K562 (cell line): ENCODE data around the gene ARHGEF38. TPM values are rescaled to one million over a fixed set of nuclear protein-coding genes. Genes with fewer than 3 reads are reported as not detected.

Experiments
- ATAC-seq: fragments of 200-7000 bp; cut with Tn5 transposase; 3 replicates; pipeline ENCODE4 v1.9.1; 2020; ENCODE audit warnings: moderate library complexity
- BruUV-seq: library from RNA; stranded (reverse); fragments of 400-500 nt; replicated peaks from 2 replicates; lab custom pipeline; 2021; lab: Mats Ljungman, UMichigan
- CTCF ChIA-PET: fragments of 300-600 bp; formaldehyde crosslinking; extraction: SDS; loops from one replicate; lab custom pipeline; 2021; ENCODE audit warnings: low intra/inter-chr PET ratio; lab: Yijun Ruan, JAX
- POLR2A ChIA-PET: fragments of 300-600, 350-650 bp; sonication (Branson Sonifier 250); formaldehyde crosslinking; extraction: SDS; loops from one replicate; lab custom pipeline; 2021; ENCODE audit warnings: antibody characterized with exemption, inconsistent platforms; lab: Yijun Ruan, JAX
- DNase-seq, 4 experiments: peaks; one replicate each; pipeline versions ENCODE4 v3.0.0 to v3.0.0-alpha.2; 2011 to 2018; ENCODE audit warnings: low spot score in 3 of 4, mixed read lengths in 3 of 4; ENCODE audit errors: extremely low read depth in 1 of 4
- FAIRE-seq: peaks from 2 replicates; lab custom pipeline; 2011; peaks lifted over from hg19 to GRCh38; lab: Jason Lieb, UNC
- H2AFZ ChIP-seq: 2 replicates; pipeline ENCODE4 v1.6.0; 2011; ENCODE audit warnings: low read depth, low read length, control low read depth, inconsistent platforms
- H3K27ac ChIP-seq: fragments of 200-600 bp; 3 replicates; pipeline ENCODE4 v1.8.0; 2011; ENCODE audit warnings: low read depth, mild to moderate bottlenecking, control low read depth, inconsistent platforms, low read length, moderate library complexity, mixed read lengths; ENCODE audit errors: extremely low read depth
- H3K27me3 ChIP-seq, 2 experiments: fragments of 300-600 bp in 1 of 2; 2 replicates in 1 of 2; 3 replicates in 1 of 2; pipeline versions ENCODE4 v1.6.0 to v1.8.0; 2011; ENCODE audit warnings: inconsistent platforms in 2 of 2, low read length in 2 of 2, mild to moderate bottlenecking in 1 of 2, mixed read lengths in 1 of 2, moderate library complexity in 1 of 2; ENCODE audit not compliant: control insufficient read depth in 2 of 2, insufficient read depth in 2 of 2
- H3K36me3 ChIP-seq: fragments of 300-600 bp; 3 replicates; pipeline ENCODE4 v1.8.0; 2011; ENCODE audit warnings: mild to moderate bottlenecking, low read length, inconsistent platforms; ENCODE audit not compliant: control insufficient read depth, insufficient read depth
- H3K4me1 ChIP-seq, 2 experiments: fragments of 200-600 bp in 1 of 2; replicated peaks in 1 of 2; 2 replicates in 1 of 2; 3 replicates in 1 of 2; pipeline versions ENCODE4 v1.5.1 to v1.8.0; 2011; ENCODE audit warnings: inconsistent platforms in 2 of 2, low read length in 2 of 2, mild to moderate bottlenecking in 1 of 2, mixed read lengths in 1 of 2, moderate library complexity in 1 of 2; ENCODE audit not compliant: control insufficient read depth in 2 of 2, insufficient read depth in 2 of 2
- H3K4me2 ChIP-seq: 2 replicates; pipeline ENCODE4 v1.6.1; 2011; ENCODE audit warnings: low read length, control low read depth, inconsistent platforms, mixed read lengths; ENCODE audit not compliant: insufficient read depth
- H3K4me3 ChIP-seq: fragments of 200-600 bp; sonication (generic), shearing (Covaris generic); 2 replicates; pipeline ENCODE4 v1.5.1; 2016; ENCODE audit warnings: control low read depth, inconsistent platforms
- H3K79me2 ChIP-seq: fragments of 200-600 bp; 3 replicates; pipeline ENCODE4 v1.8.0; 2011; ENCODE audit warnings: low read length, inconsistent platforms; ENCODE audit not compliant: control insufficient read depth, insufficient read depth
- H3K9ac ChIP-seq, 2 experiments: 2 replicates each; pipeline versions ENCODE4 v1.6.0 to v1.6.1; 2011; ENCODE audit warnings: low read depth in 2 of 2, low read length in 2 of 2, control low read depth in 1 of 2, inconsistent platforms in 1 of 2, mild to moderate bottlenecking in 1 of 2, mixed read lengths in 1 of 2; ENCODE audit not compliant: insufficient read depth in 1 of 2
- H3K9me1 ChIP-seq: one replicate; pipeline ENCODE4 v1.6.0; 2011; ENCODE audit warnings: inconsistent platforms, mild to moderate bottlenecking, low read length, moderate library complexity; ENCODE audit not compliant: control insufficient read depth, insufficient read depth
- H3K9me3 ChIP-seq: replicated peaks from 2 replicates; pipeline ENCODE4 v1.5.1; 2011; ENCODE audit warnings: low read depth, low read length, inconsistent platforms; ENCODE audit not compliant: control insufficient read depth, insufficient read depth
- H4K20me1 ChIP-seq: replicated peaks from 2 replicates; pipeline ENCODE4 v1.6.1; 2011; ENCODE audit warnings: low read length, inconsistent platforms, mixed read lengths; ENCODE audit not compliant: control insufficient read depth, insufficient read depth
- GTF2F1 ChIP-seq: IDR thresholded peaks from 2 replicates; pipeline ENCODE4 v1.6.1; 2011; ENCODE audit warnings: low read depth, low read length, improper control_type of control experiment
- MAFF ChIP-seq: IDR thresholded peaks from 2 replicates; pipeline ENCODE4 v1.6.1; 2012; ENCODE audit warnings: low read length, improper control_type of control experiment
- ZSCAN29 ChIP-seq: fragments of 450-650 bp; IDR thresholded peaks from 2 replicates; pipeline ENCODE4 v1.6.1; 2017
- WGBS: fragments of 100-300 bp; shearing (Covaris generic); methylation state at CpG from one replicate; pipeline ENCODE4 v1.1.6; 2016; ENCODE audit warnings: low coverage, mixed read lengths; ENCODE audit not compliant: insufficient coverage; ENCODE audit errors: missing lambda C conversion rate; 5-methylcytosine and 5-hydroxymethylcytosine counted together
- in situ Hi-C: fragments of 300-500 bp; cut with MboI; formaldehyde crosslinking; loops from 4 replicates; pipeline ENCODE4 v1.15.0; 2018; ENCODE audit warnings: inconsistent platforms, mixed read lengths
- intact Hi-C: fragments of 100-400 bp; cut with micrococcal nuclease; formaldehyde crosslinking; loops from 2 replicates; pipeline ENCODE4 v1.14.2; 2022
- polyA plus RNA-seq, 8 experiments: library from polyadenylated mRNA; depleted of rRNA in 4 of 8; stranded (reverse) in 5 of 8; unstranded in 3 of 8; fragments of >200 nt; fragmentation: Nextera tagmentation in 2 of 8; fragmentation: Illumina TruSeq in 1 of 8; extraction: Ambion mirVana in 2 of 8; extraction: Trizol in 1 of 8; gene quantifications; 2 replicates each; pipeline versions ENCODE4 v1.2.1 to v1.2.3, GENCODE V29; 2011 to 2014; ENCODE audit warnings: inconsistent platforms in 1 of 8, missing spikeins in 1 of 8
- total RNA-seq, 7 experiments: library from RNA; depleted of rRNA in 6 of 7; stranded (reverse); fragments of >200 nt in 6 of 7; fragmentation: Illumina TruSeq in 2 of 7; extraction: Trizol in 2 of 7; gene quantifications; 2 replicates each; pipeline versions ENCODE4 v1.2.1 to v1.2.3, GENCODE V29; 2011 to 2021; ENCODE audit warnings: low replicate concordance in 1 of 7
- TF ChIP-seq, protein P1 (sequence below): sonication (generic); formaldehyde crosslinking; IDR thresholded peaks from 2 replicates; pipeline ENCODE4 v1.8.0; 2023; ENCODE audit warnings: missing genetic modification reagents, mild to moderate bottlenecking, borderline replicate concordance
- TF ChIP-seq, protein P2 (sequence below): fragments of 450-650 bp; formaldehyde crosslinking; IDR thresholded peaks from 2 replicates; pipeline ENCODE4 v1.4.0; 2020; ENCODE audit warnings: mild to moderate bottlenecking, moderate library complexity

ARHGEF38 gene
- total and polyA plus RNA-seq, 9 of the 15 experiments (the other 6 are each of a cell fraction or from before 2014, with no cell fraction given), result 0.17 TPM; not detected in 8

DNA sequence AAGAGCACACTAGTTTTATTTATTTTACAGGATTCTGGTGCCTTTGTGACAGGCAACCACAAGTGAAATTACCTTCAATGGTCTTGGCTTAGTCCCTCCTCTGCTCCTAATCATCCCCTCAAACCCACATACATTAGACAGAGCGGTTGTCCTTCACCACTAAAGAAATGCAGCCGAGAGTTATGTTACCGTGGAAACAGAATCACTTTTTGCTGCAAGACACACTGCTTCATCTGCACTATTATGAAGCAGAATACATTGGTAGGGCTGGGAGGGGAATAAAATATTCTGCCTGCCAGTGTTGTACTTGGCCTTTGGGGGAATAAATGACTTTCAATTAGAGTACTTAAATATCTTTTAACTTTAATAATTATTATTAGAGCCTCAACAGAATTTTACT is 75.2 kb downstream of the ARHGEF38 start:
- H3K4me3 ChIP-seq, result no peak overlapping the region
- no peaks in the 10 kb centered on the region for H3K4me1 ChIP-seq
- TF ChIP-seq, protein P1, sequence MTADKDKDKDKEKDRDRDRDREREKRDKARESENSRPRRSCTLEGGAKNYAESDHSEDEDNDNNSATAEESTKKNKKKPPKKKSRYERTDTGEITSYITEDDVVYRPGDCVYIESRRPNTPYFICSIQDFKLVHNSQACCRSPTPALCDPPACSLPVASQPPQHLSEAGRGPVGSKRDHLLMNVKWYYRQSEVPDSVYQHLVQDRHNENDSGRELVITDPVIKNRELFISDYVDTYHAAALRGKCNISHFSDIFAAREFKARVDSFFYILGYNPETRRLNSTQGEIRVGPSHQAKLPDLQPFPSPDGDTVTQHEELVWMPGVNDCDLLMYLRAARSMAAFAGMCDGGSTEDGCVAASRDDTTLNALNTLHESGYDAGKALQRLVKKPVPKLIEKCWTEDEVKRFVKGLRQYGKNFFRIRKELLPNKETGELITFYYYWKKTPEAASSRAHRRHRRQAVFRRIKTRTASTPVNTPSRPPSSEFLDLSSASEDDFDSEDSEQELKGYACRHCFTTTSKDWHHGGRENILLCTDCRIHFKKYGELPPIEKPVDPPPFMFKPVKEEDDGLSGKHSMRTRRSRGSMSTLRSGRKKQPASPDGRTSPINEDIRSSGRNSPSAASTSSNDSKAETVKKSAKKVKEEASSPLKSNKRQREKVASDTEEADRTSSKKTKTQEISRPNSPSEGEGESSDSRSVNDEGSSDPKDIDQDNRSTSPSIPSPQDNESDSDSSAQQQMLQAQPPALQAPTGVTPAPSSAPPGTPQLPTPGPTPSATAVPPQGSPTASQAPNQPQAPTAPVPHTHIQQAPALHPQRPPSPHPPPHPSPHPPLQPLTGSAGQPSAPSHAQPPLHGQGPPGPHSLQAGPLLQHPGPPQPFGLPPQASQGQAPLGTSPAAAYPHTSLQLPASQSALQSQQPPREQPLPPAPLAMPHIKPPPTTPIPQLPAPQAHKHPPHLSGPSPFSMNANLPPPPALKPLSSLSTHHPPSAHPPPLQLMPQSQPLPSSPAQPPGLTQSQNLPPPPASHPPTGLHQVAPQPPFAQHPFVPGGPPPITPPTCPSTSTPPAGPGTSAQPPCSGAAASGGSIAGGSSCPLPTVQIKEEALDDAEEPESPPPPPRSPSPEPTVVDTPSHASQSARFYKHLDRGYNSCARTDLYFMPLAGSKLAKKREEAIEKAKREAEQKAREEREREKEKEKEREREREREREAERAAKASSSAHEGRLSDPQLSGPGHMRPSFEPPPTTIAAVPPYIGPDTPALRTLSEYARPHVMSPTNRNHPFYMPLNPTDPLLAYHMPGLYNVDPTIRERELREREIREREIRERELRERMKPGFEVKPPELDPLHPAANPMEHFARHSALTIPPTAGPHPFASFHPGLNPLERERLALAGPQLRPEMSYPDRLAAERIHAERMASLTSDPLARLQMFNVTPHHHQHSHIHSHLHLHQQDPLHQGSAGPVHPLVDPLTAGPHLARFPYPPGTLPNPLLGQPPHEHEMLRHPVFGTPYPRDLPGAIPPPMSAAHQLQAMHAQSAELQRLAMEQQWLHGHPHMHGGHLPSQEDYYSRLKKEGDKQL (CRISPR knock-in tag), result no peak
- TF ChIP-seq, protein P2, sequence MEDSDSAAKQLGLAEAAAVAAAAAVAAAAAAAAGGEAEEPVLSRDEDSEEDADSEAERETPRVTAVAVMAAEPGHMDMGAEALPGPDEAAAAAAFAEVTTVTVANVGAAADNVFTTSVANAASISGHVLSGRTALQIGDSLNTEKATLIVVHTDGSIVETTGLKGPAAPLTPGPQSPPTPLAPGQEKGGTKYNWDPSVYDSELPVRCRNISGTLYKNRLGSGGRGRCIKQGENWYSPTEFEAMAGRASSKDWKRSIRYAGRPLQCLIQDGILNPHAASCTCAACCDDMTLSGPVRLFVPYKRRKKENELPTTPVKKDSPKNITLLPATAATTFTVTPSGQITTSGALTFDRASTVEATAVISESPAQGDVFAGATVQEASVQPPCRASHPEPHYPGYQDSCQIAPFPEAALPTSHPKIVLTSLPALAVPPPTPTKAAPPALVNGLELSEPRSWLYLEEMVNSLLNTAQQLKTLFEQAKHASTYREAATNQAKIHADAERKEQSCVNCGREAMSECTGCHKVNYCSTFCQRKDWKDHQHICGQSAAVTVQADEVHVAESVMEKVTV (CRISPR knock-in tag), result no peak
- TF ChIP-seq GTF2F1 (no peak), ZSCAN29 (no peak), MAFF (no peak)
- no TSS peak for BruUV-seq
- DNase-seq, result no peak
- in situ Hi-C loops, result no loop called here
- no peak overlapping the region for H3K9ac ChIP-seq
- H4K20me1 ChIP-seq, result no peaks in the 10 kb centered on the region
- H3K27me3 ChIP-seq, result no peaks in the 10 kb centered on the region
- H3K27ac ChIP-seq, result no peak overlapping the region
- H3K9me3 ChIP-seq, result no peaks in the 10 kb centered on the region
- POLR2A ChIA-PET, result no interaction called here
- no peak overlapping the region for H3K4me2 ChIP-seq
- 5% methylated on average over 3 of the region's 3 CpGs for WGBS
- no peak for FAIRE-seq
- no peak overlapping the region for H2AFZ ChIP-seq
- H3K9me1 ChIP-seq, result no peaks in the 10 kb centered on the region
- CTCF ChIA-PET, result no interaction called here
- no peak for ATAC-seq
- intact Hi-C loops, result no loop called here
- H3K36me3 ChIP-seq, result no peaks in the 10 kb centered on the region
- no peaks in the 10 kb centered on the region for H3K79me2 ChIP-seq
